Cardiac fibroblast (primary cell): ENCODE data around the gene PVALEF.

Source experiments
- DNase-seq, 2 donors: peaks; one replicate each; pipeline versions ENCODE4 v3.0.0 to v3.0.0-alpha.2; 2010; ENCODE audit warnings: low read depth in 2 of 2
- H3K4me3 ChIP-seq, 2 donors: replicated peaks in 1 of 2; 1 replicate in 1 of 2; 2 replicates in 1 of 2; pipeline ENCODE4 v1.5.1; 2011; ENCODE audit warnings: low read depth in 2 of 2, low read length in 2 of 2, mild to moderate bottlenecking in 2 of 2, moderate library complexity in 1 of 2
- TF ChIP-seq, protein P1 (sequence below): IDR thresholded peaks from one replicate; pipeline ENCODE4 v1.5.1; 2011; ENCODE audit warnings: low read depth, mild to moderate bottlenecking, low read length, inconsistent platforms

The PVALEF gene

DNA sequence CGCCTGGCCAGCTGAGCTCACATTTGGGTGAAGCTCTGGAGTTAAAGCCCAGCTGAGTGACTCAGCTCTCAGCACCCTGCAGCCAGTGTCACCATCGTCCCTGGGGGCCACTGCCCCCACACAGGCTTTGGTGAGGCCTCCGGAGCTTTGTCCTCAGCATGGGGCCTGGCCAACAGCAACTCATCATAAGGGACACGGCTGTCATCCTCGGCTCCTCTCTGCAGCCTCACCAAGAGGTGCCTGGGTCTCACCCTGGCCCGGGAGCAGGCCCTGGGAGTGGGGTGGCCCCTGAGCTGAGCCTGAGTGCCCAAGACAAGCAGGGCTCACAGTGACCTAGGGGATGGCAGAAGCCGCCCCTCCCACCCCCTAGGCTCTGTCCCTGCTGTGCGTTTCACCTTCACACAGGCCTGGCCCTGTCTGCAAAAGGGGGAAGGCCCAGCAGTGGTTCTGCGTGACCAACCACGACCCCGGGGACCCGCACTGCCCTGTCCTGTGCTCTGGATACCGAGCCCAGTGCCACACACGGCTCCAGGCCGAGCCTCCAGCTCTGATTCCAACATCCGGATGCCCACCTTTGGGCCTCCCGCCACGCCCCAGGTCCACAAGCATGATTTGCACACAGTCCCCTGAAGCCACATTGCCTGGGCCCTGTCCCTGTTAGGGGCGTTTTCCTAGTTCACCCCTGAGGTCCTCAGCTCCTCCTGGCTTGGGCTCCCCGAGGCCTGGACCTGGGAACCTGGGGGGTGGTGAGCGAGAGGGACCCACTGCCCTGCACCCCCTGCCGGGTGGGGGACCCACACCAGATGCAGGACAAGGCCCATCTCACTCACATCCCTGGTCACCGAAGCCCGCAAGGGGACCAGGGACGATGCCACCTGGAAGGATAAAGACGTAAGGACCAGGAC, 22.5 kb downstream of the PVALEF start:
- no peak for DNase-seq
- TF ChIP-seq, protein P1, sequence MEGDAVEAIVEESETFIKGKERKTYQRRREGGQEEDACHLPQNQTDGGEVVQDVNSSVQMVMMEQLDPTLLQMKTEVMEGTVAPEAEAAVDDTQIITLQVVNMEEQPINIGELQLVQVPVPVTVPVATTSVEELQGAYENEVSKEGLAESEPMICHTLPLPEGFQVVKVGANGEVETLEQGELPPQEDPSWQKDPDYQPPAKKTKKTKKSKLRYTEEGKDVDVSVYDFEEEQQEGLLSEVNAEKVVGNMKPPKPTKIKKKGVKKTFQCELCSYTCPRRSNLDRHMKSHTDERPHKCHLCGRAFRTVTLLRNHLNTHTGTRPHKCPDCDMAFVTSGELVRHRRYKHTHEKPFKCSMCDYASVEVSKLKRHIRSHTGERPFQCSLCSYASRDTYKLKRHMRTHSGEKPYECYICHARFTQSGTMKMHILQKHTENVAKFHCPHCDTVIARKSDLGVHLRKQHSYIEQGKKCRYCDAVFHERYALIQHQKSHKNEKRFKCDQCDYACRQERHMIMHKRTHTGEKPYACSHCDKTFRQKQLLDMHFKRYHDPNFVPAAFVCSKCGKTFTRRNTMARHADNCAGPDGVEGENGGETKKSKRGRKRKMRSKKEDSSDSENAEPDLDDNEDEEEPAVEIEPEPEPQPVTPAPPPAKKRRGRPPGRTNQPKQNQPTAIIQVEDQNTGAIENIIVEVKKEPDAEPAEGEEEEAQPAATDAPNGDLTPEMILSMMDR, result no peak
- no peak overlapping the region for H3K4me3 ChIP-seq

DNA sequence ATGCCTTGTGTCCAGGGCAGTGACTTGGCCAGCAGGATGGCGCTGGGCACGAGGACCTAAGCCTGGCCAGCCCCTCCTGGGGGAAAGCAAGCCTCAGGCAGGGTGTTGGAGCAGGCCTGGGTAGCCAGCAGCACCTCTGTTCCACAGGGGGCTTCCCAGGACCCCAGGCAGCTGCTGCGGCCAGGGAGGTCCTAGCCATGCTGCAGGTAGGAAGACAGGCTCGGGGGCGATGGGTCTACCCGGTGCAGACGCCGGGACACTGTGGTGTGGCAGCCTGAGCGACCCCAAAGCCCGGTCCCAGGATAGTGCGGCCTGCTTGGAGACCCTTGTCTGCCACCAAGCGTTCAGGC, 23.2 kb downstream of the PVALEF start:
- no peak overlapping the region for H3K4me3 ChIP-seq
- TF ChIP-seq, protein P1, result no peak
- DNase-seq, result no peak

DNA sequence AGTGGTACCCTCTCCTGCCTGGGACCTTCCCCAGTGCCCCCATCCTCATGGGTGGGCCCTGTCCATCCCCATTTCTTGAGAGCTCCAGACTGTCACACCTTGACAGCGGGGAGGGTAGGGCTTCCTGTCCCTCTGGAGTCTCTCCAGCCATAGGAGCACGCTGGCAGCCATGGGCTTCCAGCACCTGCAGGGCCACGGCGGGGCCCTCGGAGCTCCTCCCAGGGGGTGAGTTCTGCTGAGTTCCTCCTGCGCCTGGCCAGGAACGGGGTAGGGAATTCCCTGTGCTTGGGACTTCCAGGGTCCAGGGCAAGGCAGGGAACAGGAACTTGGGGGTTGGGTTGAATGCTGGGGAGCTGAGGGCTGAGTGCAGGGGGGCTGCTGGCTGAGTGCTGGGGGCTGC, 23.7 kb downstream of the PVALEF start:
- TF ChIP-seq, protein P1, result no peak
- no peak overlapping the region for H3K4me3 ChIP-seq
- no peak for DNase-seq

DNA sequence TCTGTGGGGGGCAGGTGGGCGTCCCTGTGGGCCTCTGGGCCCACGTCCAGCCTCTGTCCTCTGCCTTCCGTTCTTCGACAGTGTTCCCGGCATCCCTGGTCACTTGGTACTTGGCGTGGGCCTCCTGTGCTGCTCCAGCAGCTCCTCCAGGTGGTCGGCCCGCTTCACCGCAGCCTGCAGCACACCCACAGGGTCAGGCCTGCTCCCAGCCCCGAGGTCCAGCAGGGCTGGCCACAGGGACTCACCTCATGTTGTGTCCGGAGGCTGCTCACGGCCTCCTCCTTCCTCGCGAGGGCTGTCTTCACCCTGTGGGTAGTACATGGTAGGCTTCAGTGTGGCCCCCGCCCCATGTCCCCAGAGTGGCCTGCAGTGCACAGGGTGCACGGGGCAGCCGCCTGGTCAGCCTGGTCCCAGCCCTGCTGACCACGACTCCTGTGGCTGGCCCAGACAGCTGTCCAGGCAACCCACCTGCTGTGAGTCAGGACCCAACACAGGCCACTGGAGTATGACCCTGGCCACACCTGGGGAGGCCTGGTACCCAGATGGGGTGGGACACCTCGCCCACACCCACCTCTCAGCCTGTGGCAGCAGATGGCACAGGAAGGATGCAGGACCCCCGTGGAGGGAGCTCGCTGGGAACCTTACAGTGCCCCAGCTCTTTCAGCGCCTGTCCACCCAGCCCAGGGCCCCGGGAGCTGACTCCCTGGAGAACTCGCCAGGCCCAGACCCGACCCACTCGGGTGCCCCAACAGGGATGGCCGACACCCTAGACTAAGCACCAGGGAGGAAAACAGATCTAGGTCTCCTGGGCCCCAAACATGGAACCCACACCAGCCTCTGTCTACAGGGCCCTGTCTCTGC, 24.6 kb downstream of the PVALEF start:
- no peak overlapping the region for H3K4me3 ChIP-seq
- TF ChIP-seq, protein P1, result no peak
- DNase-seq, result no peak

DNA sequence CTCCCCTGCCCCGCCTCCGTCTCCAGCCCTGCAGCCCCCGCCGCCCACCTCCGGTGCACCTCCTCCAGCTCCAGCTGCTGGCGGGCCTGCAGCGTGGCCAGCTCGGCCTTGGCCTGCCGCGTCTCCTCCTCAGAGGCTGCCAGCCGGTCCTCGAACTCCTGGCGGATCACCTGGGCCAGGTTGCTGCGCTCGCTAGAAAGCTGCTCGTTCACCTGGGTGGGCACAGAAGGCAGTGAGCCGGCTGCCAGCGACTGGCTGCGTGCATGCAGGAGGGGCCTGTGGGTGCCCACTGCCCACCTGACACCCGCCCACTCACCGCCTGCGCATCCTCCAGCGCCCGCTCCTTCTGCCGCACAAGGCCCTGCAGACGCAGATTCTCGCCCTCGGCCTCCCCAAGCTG, 25.3 kb downstream of the PVALEF start:
- TF ChIP-seq, protein P1, result no peak
- no peak overlapping the region for H3K4me3 ChIP-seq
- no peak for DNase-seq

DNA sequence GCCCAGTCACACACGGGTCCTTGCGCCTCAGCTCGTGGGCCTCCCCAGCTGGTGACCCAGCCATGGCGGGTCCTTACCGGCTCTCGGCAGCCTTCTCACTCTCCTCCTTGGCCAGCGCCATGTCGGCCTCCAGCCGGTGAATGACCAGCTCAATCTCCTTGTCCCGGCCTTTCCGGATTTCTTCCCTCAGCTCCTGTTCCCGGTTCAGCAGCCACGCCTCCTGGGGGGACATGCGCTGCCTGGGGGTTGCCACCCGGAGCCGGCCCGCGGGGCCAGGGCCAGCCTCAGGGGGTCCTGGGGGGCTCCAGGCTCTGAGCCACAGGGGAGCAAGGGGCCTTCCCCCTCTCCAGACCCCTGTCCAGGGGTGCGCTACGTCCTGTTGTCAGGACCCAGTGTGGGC, 25.8 kb downstream of the PVALEF start:
- TF ChIP-seq, protein P1, result no peak
- H3K4me3 ChIP-seq, result no peak overlapping the region
- no peak for DNase-seq
